Chondrocyte (in vitro differentiated cells): ENCODE data around the gene PNPLA2. TPM values are rescaled to one million over a fixed set of nuclear protein-coding genes. Genes with fewer than 3 reads are reported as not detected.

Experiments
- DNase-seq: peaks from one replicate; pipeline ENCODE4 v3.0.0; 2021; ENCODE audit warnings: mixed read lengths, low spot score
- H3K27ac Mint-ChIP-seq: one replicate; pipeline ENCODE4 v1.8.0; 2021; ENCODE audit warnings: mild to moderate bottlenecking, moderate library complexity, mixed read lengths; ENCODE audit not compliant: unreplicated experiment
- H3K27me3 Mint-ChIP-seq: 2 replicates; pipeline ENCODE4 v1.8.0; 2021; ENCODE audit warnings: low read depth, mixed read lengths
- H3K36me3 Mint-ChIP-seq: 2 replicates; pipeline ENCODE4 v1.8.0; 2021; ENCODE audit warnings: low read depth, mixed read lengths
- H3K4me1 Mint-ChIP-seq: 2 replicates; pipeline ENCODE4 v1.8.0; 2021; ENCODE audit warnings: low read depth, mild to moderate bottlenecking, mixed read lengths
- H3K4me3 Mint-ChIP-seq: one replicate; pipeline ENCODE4 v1.8.0; 2021; ENCODE audit warnings: mild to moderate bottlenecking, moderate library complexity, mixed read lengths; ENCODE audit not compliant: unreplicated experiment
- H3K9me3 Mint-ChIP-seq: 2 replicates; pipeline ENCODE4 v1.8.0; 2021; ENCODE audit warnings: low read depth, mixed read lengths
- CTCF ChIP-seq: fragments of 200-600 bp; sonication (generic); IDR thresholded peaks from 2 replicates; pipeline ENCODE4 v1.5.0; 2021; ENCODE audit warnings: antibody characterized with exemption, mild to moderate bottlenecking, moderate library complexity
- total RNA-seq: library from RNA; stranded (reverse); gene quantifications from 3 replicates; pipeline ENCODE4 v1.2.1, GENCODE V29; 2021

The PNPLA2 gene
- total RNA-seq, 1 donor from 2014 or later, result 56.0 TPM

- Mint-ChIP-seq H3K27ac (no peak overlapping the region), H3K27me3 (no peaks in the 10 kb centered on the region), H3K4me1 (peaks cover 11% of the 10 kb centered on the region), H3K36me3 (no peaks in the 10 kb centered on the region), H3K9me3 (no peaks in the 10 kb centered on the region), H3K4me3 (no peak overlapping the region)
- DNase-seq, result no peak
- TF ChIP-seq CTCF, result peak; percentile 32
Measured at GRCh38 chr11:850775-851763, 32.4 kb downstream of the PNPLA2 start.

GRCh38 chr11:852762-853161 lies 34.0 kb downstream of the PNPLA2 start:
- no peaks in the 10 kb centered on the region for H3K27me3 Mint-ChIP-seq
- TF ChIP-seq CTCF, result no peak

GRCh38 chr11:853682-854448 lies 35.2 kb downstream of the PNPLA2 start:
- no peak overlapping the region for H3K4me3 Mint-ChIP-seq
- no peaks in the 10 kb centered on the region for H3K36me3 Mint-ChIP-seq
- no peaks in the 10 kb centered on the region for H3K9me3 Mint-ChIP-seq
- no peaks in the 10 kb centered on the region for H3K27me3 Mint-ChIP-seq
- no peak for DNase-seq
- H3K4me1 Mint-ChIP-seq, result no peaks in the 10 kb centered on the region
- TF ChIP-seq CTCF, result no peak
- H3K27ac Mint-ChIP-seq, result no peak overlapping the region

More at GRCh38 chr11:852762-853161, 34.0 kb downstream of the PNPLA2 start:
- H3K4me1 Mint-ChIP-seq, result no peaks in the 10 kb centered on the region
- no peaks in the 10 kb centered on the region for H3K9me3 Mint-ChIP-seq
- H3K36me3 Mint-ChIP-seq, result no peaks in the 10 kb centered on the region
- H3K4me3 Mint-ChIP-seq, result no peak overlapping the region
- DNase-seq, result no peak
- no peak overlapping the region for H3K27ac Mint-ChIP-seq

GRCh38 chr11:854601-855329 lies 36.1 kb downstream of the PNPLA2 start:
- TF ChIP-seq CTCF, result no peak
- H3K4me3 Mint-ChIP-seq, result no peak overlapping the region
- DNase-seq, result no peak
- H3K36me3 Mint-ChIP-seq, result no peaks in the 10 kb centered on the region
- H3K27ac Mint-ChIP-seq, result no peak overlapping the region
- no peaks in the 10 kb centered on the region for H3K9me3 Mint-ChIP-seq
- H3K27me3 Mint-ChIP-seq, result no peaks in the 10 kb centered on the region
- H3K4me1 Mint-ChIP-seq, result peaks cover 4% of the 10 kb centered on the region

- Mint-ChIP-seq H3K4me3 (no peak overlapping the region), H3K36me3 (no peaks in the 10 kb centered on the region), H3K9me3 (no peaks in the 10 kb centered on the region), H3K27me3 (no peaks in the 10 kb centered on the region), H3K4me1 (peaks cover 5% of the 10 kb centered on the region), H3K27ac (no peak overlapping the region)
- DNase-seq, result no peak
- TF ChIP-seq CTCF, result no peak
Measured at GRCh38 chr11:855330-855674, 36.6 kb downstream of the PNPLA2 start.
